ENCODE results near the gene CKMT2. TPM values are rescaled to one million over a fixed set of nuclear protein-coding genes. Genes with fewer than 3 reads are reported as not detected.
"Not testable (repeated sequence)": the region's sequence is repeated elsewhere in the genome, so short reads cannot be mapped to it uniquely, and the experiment has no call there.

The CKMT2 gene
- total RNA-seq, 2 donors from 2014 or later: 909 to 1,365 TPM

GRCh38 chr5:81288021-81288433 lies 54.9 kb downstream of the CKMT2 start:
- TF ChIP-seq, protein P1, sequence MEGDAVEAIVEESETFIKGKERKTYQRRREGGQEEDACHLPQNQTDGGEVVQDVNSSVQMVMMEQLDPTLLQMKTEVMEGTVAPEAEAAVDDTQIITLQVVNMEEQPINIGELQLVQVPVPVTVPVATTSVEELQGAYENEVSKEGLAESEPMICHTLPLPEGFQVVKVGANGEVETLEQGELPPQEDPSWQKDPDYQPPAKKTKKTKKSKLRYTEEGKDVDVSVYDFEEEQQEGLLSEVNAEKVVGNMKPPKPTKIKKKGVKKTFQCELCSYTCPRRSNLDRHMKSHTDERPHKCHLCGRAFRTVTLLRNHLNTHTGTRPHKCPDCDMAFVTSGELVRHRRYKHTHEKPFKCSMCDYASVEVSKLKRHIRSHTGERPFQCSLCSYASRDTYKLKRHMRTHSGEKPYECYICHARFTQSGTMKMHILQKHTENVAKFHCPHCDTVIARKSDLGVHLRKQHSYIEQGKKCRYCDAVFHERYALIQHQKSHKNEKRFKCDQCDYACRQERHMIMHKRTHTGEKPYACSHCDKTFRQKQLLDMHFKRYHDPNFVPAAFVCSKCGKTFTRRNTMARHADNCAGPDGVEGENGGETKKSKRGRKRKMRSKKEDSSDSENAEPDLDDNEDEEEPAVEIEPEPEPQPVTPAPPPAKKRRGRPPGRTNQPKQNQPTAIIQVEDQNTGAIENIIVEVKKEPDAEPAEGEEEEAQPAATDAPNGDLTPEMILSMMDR (IDR thresholded peaks at IDR 0.05): no peak
- Histone ChIP-seq H3K36me3 (peaks cover 5% of the 10 kb centered on the region), H3K27me3 (no peaks in the 10 kb centered on the region), H3K4me1 (no peaks in the 10 kb centered on the region), H3K9me3 (peaks cover 7 to 19% of the 10 kb centered on the region in 2 donors), H3K27ac (no peak overlapping the region), H3K4me3 (no peak overlapping the region)
- DNase-seq (ENCODE audit: low spot score): no peak

DNA sequence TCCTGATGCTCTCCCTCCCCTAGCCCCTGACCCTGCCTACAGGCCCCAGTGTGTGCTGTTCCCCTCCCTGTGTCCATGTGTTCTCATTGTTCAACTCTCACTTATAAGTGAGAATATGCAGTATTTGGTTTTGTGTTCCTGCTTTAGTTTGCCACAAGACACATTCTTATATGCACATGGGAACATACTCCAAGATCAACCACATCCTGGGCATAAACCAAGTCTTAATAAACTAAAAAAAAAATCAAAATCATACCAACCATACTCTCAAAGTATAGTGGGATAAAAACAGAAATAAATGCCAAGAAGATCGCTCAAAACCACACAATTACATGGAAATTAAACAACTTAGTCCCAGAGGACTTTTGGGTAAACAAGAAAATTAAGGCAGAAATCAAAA lies 57.0 kb downstream of the CKMT2 start:
- TF ChIP-seq, protein P1 (IDR thresholded peaks at IDR 0.05): no peak
- Histone ChIP-seq H3K27me3 (no peaks in the 10 kb centered on the region), H3K9me3 (peaks cover 7 to 19% of the 10 kb centered on the region in 2 donors), H3K4me1 (no peaks in the 10 kb centered on the region), H3K4me3 (no peak overlapping the region), H3K36me3 (peaks cover 5% of the 10 kb centered on the region), H3K27ac (no peak overlapping the region)
- no peak for DNase-seq (ENCODE audit: low spot score)

- TF ChIP-seq, protein P1 (IDR thresholded peaks at IDR 0.05): no peak
- Histone ChIP-seq H3K9me3 (peaks cover 7 to 19% of the 10 kb centered on the region in 2 donors), H3K4me3 (no peak overlapping the region), H3K27me3 (no peaks in the 10 kb centered on the region), H3K36me3 (peaks cover 5% of the 10 kb centered on the region), H3K27ac (no peak overlapping the region), H3K4me1 (no peaks in the 10 kb centered on the region)
- no peak for DNase-seq (ENCODE audit: low spot score)
Observed at GRCh38 chr5:81292130-81292529, 59.0 kb downstream of the CKMT2 start.

- not testable (repeated sequence) for H3K4me3 ChIP-seq; H3K36me3 ChIP-seq; H3K4me1 ChIP-seq; DNase-seq (ENCODE audit: low spot score); H3K27me3 ChIP-seq; H3K27ac ChIP-seq
- peaks cover 7 to 19% of the 10 kb centered on the region in 2 donors for H3K9me3 ChIP-seq
Observed at GRCh38 chr5:81294021-81294420, 60.9 kb downstream of the CKMT2 start.

GRCh38 chr5:81297531-81297930 lies 64.4 kb downstream of the CKMT2 start:
- Histone ChIP-seq H3K27me3 (no peaks in the 10 kb centered on the region), H3K4me1 (peaks cover 0 to 32% of the 10 kb centered on the region in 2 donors), H3K4me3 (no peak overlapping the region), H3K9me3 (peaks cover 0 to 4% of the 10 kb centered on the region in 2 donors), H3K36me3 (no peaks in the 10 kb centered on the region), H3K27ac (no peak overlapping the region)
- no peak for DNase-seq (ENCODE audit: low spot score)
- TF ChIP-seq, protein P1 (IDR thresholded peaks at IDR 0.05): no peak

GRCh38 chr5:81300921-81301270 lies 67.8 kb downstream of the CKMT2 start:
- Histone ChIP-seq H3K4me3 (peak overlapping the region; percentile 81 to 95), H3K9me3 (no peaks in the 10 kb centered on the region), H3K36me3 (peaks cover 5% of the 10 kb centered on the region), H3K4me1 (peaks cover 0 to 34% of the 10 kb centered on the region in 2 donors), H3K27ac (peak overlapping the region; percentile 88 to 89), H3K27me3 (no peaks in the 10 kb centered on the region)
- TF ChIP-seq, protein P1 (IDR thresholded peaks at IDR 0.05): no peak
- no peak for DNase-seq (ENCODE audit: low spot score)

Data from right atrium auricular region (tissue), 2 donors.